NCI-H510A treated with DMSO at 0.1 percent for 48 hours (cell line): ENCODE measurements around the gene GIPC2.
"Not testable (repeated sequence)": the region's sequence is repeated elsewhere in the genome, so short reads cannot be mapped to it uniquely, and the experiment has no call there.

Experiments used
- DNase-seq: peaks from one replicate; lab custom pipeline; 2025; lab: John Stamatoyannopoulos, UW

GIPC2 gene

DNA sequence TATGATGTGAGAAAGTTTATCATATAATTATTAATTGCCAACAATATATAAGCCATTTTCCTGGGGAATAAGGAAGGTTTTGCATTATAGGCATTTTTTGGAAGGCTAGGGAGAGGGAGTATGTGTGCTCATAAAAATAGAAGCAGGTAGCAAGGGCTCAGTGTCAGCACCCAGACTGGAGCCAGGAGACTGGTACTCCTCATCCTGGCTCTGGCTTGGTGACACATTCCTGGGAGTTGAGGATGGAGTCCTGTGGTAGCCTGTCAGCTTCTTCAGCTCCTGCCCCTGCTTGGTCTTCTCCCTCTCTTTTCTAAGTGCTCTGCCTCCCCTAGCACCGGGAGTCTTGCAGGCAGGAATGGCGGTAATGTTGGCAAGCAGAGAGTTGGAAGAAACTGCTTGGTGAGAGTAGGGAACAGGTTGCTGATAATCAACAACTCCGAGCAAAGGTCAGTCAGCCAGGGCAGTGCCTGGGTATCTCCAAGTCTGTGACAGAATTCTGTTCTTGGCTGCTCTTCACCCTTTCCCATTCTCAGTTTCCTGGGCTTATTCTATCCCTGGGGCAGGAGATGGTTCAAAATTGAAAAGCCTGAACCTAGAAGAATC, 23.0 kb downstream of the GIPC2 start:
- DNase-seq, result no peak

- no peak for DNase-seq
Measured at GRCh38 chr1:78069784-78070183, 24.0 kb downstream of the GIPC2 start.

- DNase-seq, result no peak
Measured at GRCh38 chr1:78070210-78070609, 24.4 kb downstream of the GIPC2 start.

GRCh38 chr1:78070758-78071157, 25.0 kb downstream of the GIPC2 start:
- DNase-seq, result no peak

DNA sequence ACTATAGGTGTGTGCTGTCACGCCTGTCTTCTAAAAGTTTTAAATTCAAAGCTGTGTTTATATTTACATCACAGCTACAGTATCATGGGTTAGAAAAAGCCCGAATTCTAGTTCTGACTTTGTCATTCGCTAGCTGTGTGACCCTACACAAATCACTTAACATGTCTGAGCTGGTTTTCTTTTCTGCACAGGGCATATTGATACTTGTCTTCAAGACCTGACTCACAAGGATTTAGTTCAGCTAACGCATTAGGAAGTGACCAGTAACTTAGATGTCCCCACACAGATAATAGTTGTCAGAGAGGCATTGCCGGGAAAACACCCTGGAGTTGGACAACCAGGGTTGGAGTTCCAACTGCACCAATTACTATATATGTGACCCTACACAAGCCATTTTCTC, 25.9 kb downstream of the GIPC2 start:
- DNase-seq, result no peak

GRCh38 chr1:78072216-78072615, 26.4 kb downstream of the GIPC2 start:
- no peak for DNase-seq

- no peak for DNase-seq
Measured at GRCh38 chr1:78073441-78073840, 27.7 kb downstream of the GIPC2 start.

GRCh38 chr1:78075621-78076020, 29.9 kb downstream of the GIPC2 start:
- no peak for DNase-seq

DNA sequence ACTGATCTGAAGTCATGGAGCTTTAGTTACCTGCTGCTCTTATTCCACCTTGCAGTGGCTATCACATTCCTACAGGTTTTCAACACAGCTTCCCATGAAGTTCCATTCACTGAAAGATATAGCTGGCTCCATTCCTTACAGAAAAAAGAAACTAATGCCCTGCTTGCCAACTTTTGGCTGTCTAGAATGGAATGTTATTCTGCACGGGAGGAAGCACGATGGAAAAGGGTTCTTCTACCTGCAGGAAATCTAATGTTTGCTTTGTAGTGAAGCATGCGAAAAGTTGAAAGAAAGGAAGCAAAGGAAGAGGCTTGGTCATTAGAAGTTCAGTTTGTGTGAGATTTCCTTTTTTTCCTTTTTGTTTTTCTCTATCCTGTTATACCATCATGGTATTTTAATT, 32.6 kb downstream of the GIPC2 start:
- no peak for DNase-seq

GRCh38 chr1:78079580-78079979, 33.8 kb downstream of the GIPC2 start:
- no peak for DNase-seq

DNA sequence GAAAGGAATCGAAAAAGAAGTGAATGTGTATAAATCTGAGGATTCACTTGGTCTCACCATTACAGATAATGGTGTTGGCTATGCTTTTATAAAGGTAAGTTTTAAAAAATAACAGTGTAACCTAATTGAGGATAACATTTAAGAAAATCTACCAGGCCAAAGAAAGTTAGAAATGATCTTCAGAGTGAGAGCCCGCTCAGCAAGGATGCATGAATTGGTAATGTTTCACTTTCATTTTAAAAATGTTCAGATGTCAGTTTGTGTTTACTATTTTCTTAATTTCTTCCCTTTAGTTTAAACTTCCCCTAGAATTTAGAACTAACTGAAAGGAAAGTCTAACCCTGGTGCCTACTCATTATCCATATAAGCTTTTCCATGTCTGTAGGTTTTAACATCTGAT, 35.0 kb downstream of the GIPC2 start:
- no peak for DNase-seq

GRCh38 chr1:78081980-78082860, 36.5 kb downstream of the GIPC2 start:
- no peak for DNase-seq

GRCh38 chr1:78084639-78085038, 38.9 kb downstream of the GIPC2 start:
- DNase-seq, result not testable (repeated sequence)

DNA sequence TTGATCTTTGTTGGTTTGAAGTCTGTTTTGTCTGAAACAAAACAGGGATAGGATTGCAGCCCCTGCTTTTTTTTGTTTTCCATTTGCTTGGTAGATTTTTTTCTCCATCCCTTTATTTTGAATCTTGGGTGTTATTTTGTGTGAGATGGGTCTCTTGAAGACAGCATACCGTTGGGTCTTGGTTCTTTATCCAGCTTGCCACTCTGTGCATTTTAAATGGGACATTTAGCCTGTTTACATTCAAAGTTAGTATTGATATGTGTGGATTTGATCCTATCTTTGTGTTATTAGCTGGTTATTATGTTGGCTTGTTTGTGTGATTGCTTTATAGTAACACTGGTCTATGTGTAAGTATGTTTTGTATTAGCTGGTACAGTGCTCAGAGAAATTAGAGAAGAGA, 40.9 kb downstream of the GIPC2 start:
- DNase-seq, result no peak

DNA sequence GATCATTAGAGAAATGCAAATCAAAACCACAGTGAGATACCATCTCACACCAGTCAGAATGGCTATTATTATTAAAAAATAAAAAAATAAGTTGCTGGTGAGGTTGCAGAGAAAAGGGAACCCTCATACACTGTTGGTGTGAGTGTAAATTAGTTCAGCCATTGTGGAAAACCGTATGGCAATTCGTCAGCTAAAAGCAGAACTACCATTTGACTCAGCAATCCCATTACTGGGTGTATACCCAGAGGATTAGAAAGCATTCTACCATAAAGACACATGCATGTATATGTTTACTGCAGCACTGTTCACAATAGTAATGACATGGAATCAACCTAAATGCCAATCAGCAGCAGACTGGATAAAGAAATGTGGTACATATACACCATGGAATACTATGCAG, 42.2 kb downstream of the GIPC2 start:
- no peak for DNase-seq

DNA sequence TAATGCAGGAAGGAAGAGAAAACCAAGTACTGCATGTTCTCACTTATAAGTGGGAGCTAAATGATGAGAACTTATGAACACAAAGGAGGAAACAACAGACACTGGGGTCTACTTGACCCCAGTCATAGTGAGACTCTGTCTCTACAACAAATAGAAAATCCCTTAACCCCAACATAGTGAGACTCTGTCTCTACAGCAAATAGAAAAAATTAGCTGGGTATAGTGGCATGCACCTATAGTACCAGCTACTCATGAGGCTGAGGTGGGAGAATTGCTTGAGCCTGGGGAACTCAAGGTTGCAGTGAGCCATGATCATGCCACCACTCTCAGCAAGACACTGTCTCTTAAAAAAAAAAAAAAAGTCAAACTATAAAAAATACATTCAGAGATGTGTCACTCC, 42.7 kb downstream of the GIPC2 start:
- DNase-seq, result no peak

GRCh38 chr1:78089010-78089409, 43.2 kb downstream of the GIPC2 start:
- DNase-seq, result no peak

GRCh38 chr1:78090472-78091133, 44.8 kb downstream of the GIPC2 start:
- no peak for DNase-seq

DNA sequence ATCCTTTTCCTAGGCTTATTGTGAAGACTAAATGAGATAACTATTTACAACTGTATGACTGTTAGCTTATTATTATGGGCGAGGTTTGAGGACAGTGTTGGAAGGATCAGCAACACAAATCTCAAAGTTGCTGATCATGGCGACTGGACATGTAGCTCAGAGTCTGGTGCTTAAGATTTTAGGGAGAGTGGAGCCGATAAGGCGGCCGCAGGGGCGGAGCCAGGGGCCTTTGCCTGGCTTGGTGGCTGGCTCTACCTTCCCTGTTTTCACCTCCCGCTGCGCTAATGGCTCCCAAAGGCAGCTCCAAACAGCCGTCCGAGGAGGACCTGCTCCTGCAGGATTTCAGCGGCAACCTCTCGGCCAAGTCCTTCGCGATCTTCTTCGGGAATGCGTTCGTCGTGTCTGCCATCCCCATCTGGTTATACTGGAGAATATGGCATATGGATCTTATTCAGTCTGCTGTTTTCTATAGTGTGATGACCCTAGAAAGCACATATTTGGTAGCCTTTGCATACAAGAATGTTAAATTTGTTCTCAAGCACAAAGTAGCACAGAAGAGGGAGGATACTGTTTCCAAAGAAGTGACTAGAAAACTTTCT, 45.5 kb downstream of the GIPC2 start:
- DNase-seq, result no peak

DNA sequence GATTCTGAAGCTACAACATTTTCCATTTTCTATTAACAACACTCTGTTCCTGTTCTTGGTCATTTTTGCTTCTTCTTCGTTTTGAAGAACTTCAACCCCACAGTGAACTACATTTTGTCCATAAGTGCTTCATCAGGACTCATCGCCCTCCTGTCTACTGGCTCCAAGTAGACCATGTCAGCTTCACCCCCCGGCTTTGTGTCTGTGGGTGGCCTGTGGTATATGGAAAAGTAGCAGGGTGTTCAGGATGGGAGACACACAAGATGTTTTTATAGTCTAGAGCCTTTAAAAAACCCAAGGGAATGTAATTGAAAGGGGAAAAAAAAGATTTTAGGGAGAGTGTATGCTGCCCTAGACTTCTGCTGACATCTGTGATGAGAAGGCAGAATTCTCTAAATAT, 46.1 kb downstream of the GIPC2 start:
- DNase-seq, result no peak

DNA sequence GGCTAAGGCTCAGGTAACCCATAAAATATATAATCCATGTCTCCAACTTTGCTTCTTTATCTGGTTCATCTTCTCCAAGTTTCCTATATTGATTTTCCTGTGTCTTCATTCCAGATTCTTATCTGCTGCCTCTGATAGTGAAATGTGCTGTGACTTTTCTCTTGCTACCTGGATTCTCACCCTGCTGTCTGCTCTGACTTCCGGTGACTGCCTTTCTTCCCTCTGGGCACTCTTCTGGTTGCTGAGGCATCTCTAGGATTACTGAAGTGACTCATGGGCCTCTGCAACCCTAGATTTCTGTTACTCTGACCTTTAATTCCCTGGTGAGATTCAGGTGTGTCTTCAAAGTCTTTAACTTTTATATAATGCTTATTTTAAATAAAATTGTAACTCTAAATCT, 46.9 kb downstream of the GIPC2 start:
- DNase-seq, result no peak

GRCh38 chr1:78093560-78093959, 47.8 kb downstream of the GIPC2 start:
- DNase-seq, result no peak

- DNase-seq, result no peak
Measured at GRCh38 chr1:78094639-78095038, 48.9 kb downstream of the GIPC2 start.
